ENCODE results near the gene SLC31A1. TPM values are rescaled to one million over a fixed set of nuclear protein-coding genes. Genes with fewer than 3 reads are reported as not detected.

The SLC31A1 gene
- total RNA-seq, 4 donors from 2014 or later = 22.9 to 45.0 (median 33.9) TPM

- 91 to 94% methylated on average over 10 of the region's 10 CpGs for WGBS, 2 donors
- intact Hi-C loops (cut with DNase I; ENCODE audit: low total_unique reads) = no loop called here
- H3K4me3 ChIP-seq (ENCODE audit: low read depth, poor library complexity, severe bottlenecking) = no peak overlapping the region
These were observed 10.5 kb upstream of the SLC31A1 start for GRCh38 chr9:113210815-113211214.

DNA sequence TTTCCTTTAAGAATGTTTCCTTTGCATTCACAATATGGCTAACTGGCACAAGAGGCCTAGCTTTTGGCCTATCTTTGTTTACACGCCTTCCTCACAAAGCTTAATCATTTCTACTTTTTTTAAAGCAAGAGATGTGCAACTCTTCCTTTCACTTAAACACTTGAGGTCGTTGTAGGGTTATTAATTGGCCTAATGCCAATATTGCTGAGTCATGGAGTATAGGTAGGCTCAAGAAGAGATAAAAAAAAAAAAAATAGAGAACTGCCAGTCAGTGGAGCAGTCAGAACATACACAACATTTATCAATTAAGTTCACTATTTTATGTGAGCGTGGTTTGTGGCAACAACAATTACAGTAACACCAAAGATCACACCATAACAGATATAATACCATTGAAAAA lies 6.2 kb upstream of the SLC31A1 start:
- 64 to 72% methylated on average over 3 of the region's 3 CpGs for WGBS, 2 donors

More at GRCh38 chr9:113210815-113211214, 10.5 kb upstream of the SLC31A1 start:
- DNase-seq (ENCODE audit: low spot score in 2 of 2) = peak in 1 of 2 donors; percentile 18
- no peak for TF ChIP-seq CTCF (IDR thresholded peaks at IDR 0.05)

GRCh38 chr9:113216406-113216805 lies 4.9 kb upstream of the SLC31A1 start:
- 86 to 89% methylated on average over 3 of the region's 3 CpGs for WGBS, 2 donors
- no peak for DNase-seq (ENCODE audit: low spot score in 2 of 2)
- H3K4me3 ChIP-seq (ENCODE audit: low read depth, poor library complexity, severe bottlenecking) = no peak overlapping the region
- no peak for TF ChIP-seq CTCF (IDR thresholded peaks at IDR 0.05)
- no peak for TF ChIP-seq POLR2A (IDR thresholded peaks at IDR 0.05)
- intact Hi-C loops (cut with DNase I; ENCODE audit: low total_unique reads) = no loop called here

More for the DNA sequence above, 6.2 kb upstream of the SLC31A1 start:
- DNase-seq (ENCODE audit: low spot score in 2 of 2) = no peak
- H3K4me3 ChIP-seq (ENCODE audit: low read depth, poor library complexity, severe bottlenecking) = no peak overlapping the region
- intact Hi-C loops (cut with DNase I; ENCODE audit: low total_unique reads) = no loop called here
- TF ChIP-seq CTCF (IDR thresholded peaks at IDR 0.05) (no peak), POLR2A (IDR thresholded peaks at IDR 0.05) (no peak)

DNA sequence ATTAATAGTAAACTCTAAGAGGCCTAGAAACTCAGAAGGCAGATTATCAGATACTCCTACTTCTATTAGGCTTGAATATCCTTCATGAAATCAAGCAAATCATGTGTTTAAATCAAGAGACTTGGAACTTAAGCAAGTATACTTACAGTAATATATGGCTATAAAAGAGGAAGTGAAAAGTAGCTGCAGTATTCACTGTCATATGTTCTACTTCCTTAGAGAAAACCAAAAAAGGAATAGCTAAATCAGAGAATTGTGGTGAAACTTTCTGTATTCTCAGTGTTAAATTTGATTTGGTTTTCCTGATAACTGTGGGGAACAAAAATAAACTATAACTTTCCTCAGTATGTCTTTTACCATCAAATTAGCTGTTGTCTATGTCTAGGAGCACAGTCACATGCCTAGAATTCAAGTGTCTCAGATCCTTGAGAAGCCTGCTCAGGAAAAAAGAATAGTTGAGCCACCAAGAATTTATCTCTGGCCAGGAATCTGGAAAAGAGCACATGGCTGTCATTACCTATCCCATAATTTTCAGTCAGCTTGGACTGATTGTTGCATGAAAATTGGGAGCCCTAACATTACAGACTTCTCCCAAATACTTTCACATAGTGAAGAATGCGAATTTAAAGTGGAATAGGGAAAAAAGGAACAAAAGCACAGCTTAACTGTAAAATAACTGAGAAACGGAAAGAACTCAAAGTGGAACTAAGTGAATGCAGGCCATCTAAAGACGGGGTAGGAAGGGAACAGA lies 2.0 kb upstream of the SLC31A1 start:
- no peak for DNase-seq (ENCODE audit: low spot score in 2 of 2)
- WGBS, 2 donors = 66 to 74% methylated on average over 3 of the region's 3 CpGs
- intact Hi-C loops (cut with DNase I; ENCODE audit: low total_unique reads) = no loop called here
- TF ChIP-seq POLR2A (IDR thresholded peaks at IDR 0.05) = no peak
- no peak for TF ChIP-seq CTCF (IDR thresholded peaks at IDR 0.05)
- no peak overlapping the region for H3K4me3 ChIP-seq (ENCODE audit: low read depth, poor library complexity, severe bottlenecking)

GRCh38 chr9:113219969-113220368 lies 1.4 kb upstream of the SLC31A1 start:
- 15 to 18% methylated on average over 1 of the region's 1 CpG for WGBS, 2 donors
- no peak for DNase-seq (ENCODE audit: low spot score in 2 of 2)

More at GRCh38 chr9:113219969-113220368, 1.4 kb upstream of the SLC31A1 start:
- H3K4me3 ChIP-seq (ENCODE audit: low read depth, poor library complexity, severe bottlenecking) = peak overlapping the region; percentile 91
- intact Hi-C loops (cut with DNase I; ENCODE audit: low total_unique reads) = no loop called here
- TF ChIP-seq POLR2A (IDR thresholded peaks at IDR 0.05) (no peak), CTCF (IDR thresholded peaks at IDR 0.05) (no peak)

All from lower leg skin (tissue), 4 donors.